ENCODE data around the gene CYP1A2. TPM values are rescaled to one million over a fixed set of nuclear protein-coding genes. Genes with fewer than 3 reads are reported as not detected.

The CYP1A2 gene
- total and polyA plus RNA-seq, 2 of the 13 experiments (the other 11 are each of a cell fraction or from before 2014, with no cell fraction given), result 0.07 TPM; not detected in 1

DNA sequence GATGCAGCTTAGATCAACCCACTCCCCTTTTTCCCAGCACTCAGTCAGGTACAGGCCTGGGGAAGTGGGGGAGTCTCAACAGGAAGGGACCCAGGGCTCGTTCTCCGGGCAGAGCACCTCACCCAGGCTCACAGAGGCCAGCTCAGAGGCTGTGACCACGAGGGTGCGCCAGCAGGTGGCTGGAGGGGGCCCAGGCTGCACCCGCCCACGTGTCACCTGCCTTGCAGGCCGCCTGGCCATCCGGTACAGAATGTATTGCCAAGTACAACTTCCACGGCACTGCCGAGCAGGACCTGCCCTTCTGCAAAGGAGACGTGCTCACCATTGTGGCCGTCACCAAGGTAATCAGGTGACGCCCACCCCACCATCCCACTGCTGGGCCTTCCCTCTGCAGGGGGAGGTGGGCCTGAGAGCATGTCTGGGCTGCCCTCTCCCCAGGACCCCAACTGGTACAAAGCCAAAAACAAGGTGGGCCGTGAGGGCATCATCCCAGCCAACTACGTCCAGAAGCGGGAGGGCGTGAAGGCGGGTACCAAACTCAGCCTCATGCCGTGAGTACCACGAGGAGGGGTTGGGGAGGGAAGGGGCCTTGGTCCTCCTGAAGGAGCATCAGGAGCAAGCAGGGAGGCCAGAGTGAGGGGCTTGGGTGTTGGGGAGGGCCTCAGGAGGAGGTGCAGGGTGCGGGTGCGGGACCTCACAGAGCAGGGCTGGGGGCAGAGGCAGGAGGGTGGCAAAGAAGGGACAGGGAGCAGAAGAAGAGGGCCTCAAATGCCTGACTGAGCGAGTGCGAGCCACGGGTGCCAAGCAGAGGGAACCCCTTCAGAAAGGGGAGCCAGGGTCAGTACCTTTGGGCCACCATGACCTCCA lies 50.0 kb downstream of the CYP1A2 start:
- H3K4me1 ChIP-seq (ENCODE audit: insufficient read depth, low read length), result peaks cover 13% of the 10 kb centered on the region
- no peaks in the 10 kb centered on the region; the same call in 1 of the 2 replicates for H4K20me1 ChIP-seq (ENCODE audit: insufficient read depth, low read length)
- no peak overlapping the region for H3K9ac ChIP-seq (ENCODE audit: insufficient read depth, low read depth, low read length)
- BruUV-seq (replicated peaks), result no TSS peak
- no peak for DNase-seq (ENCODE audit: low spot score)
- CTCF ChIA-PET (ENCODE audit: low intra/inter-chr PET ratio, low total read pairs), result interaction anchor here (2.5 kb wide), 1 partner anchor 28 kb away, joined by 56 read pairs; no protein-coding TSS in a partner anchor
- H3K4me3 ChIP-seq (replicated peaks in 1 of 3; ENCODE audit: insufficient read depth in 1 of 3, low read depth in 2 of 3, low read length in 3 of 3), result no peak overlapping the region
- H2AFZ ChIP-seq (ENCODE audit: low read length), result no peak overlapping the region
- no peak overlapping the region for H3K4me2 ChIP-seq (ENCODE audit: low read depth, low read length)
- no peaks in the 10 kb centered on the region for H3K9me3 ChIP-seq (ENCODE audit: low read length)
- H3K36me3 ChIP-seq (replicated peaks in 1 of 2; ENCODE audit: control insufficient read depth in 1 of 2, insufficient read depth in 2 of 2, low read length in 2 of 2), result peaks cover 20 to 41% of the 10 kb centered on the region in 2 experiments; a peak in 4 of 5 replicates
- 95% methylated on average over 12 of the region's 25 CpGs for whole genome bisulfite sequencing (ENCODE audit: low lambda C conversion rate)
- no peak overlapping the region for H3K27ac ChIP-seq (ENCODE audit: extremely low read length, insufficient read depth, low read length)
- in situ Hi-C loops (cut with HindIII; ENCODE audit: extremely low pct_ligation_motif_present, low pct_unique_long_range_greater_than_20kb), result no loop called here
- POLR2A ChIA-PET, result no interaction called here
- no peak for FAIRE-seq
- H3K79me2 ChIP-seq (ENCODE audit: insufficient read depth, low read length), result no peaks in the 10 kb centered on the region
- H3K27me3 ChIP-seq (ENCODE audit: control insufficient read depth in 1 of 2, insufficient read depth in 2 of 2, low read length in 2 of 2), result no peaks in the 10 kb centered on the region
- intact Hi-C loops (cut with micrococcal nuclease; ENCODE audit: unreplicated experiment), result no loop called here
- no peak for ATAC-seq
- TF ChIP-seq ZFP1 (CRISPR knock-in tag; IDR thresholded peaks at IDR 0.05), result no peak
- TF ChIP-seq ATF7 (IDR thresholded peaks at IDR 0.05), result no peak
- TF ChIP-seq ATF7 (CRISPR knock-in tag; IDR thresholded peaks at IDR 0.05), result no peak
- TF ChIP-seq AGO2 (optimal IDR thresholded peaks at IDR 0.05; ENCODE audit: low read depth, low read length), result peak; percentile 53

DNA sequence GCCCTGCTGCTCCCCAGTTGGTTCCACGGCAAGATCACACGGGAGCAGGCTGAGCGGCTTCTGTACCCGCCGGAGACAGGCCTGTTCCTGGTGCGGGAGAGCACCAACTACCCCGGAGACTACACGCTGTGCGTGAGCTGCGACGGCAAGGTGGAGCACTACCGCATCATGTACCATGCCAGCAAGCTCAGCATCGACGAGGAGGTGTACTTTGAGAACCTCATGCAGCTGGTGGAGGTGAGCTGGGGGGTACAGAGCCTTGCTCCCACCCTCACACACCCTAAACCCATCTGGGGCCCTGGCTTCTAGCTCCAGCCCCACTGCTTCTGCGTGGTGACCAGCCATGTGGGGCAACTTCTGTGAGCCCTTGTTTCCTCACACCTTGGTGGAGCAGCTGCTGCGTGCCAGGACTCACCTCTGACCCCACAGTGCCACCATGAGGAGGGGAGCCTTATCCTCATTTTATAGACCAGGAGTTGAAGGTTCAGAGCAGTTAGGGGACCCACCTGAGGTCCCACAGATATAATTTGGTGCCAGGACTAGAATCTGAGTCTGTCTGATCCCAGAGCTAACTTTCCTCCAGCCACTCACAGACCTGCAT lies 50.7 kb downstream of the CYP1A2 start:
- Histone ChIP-seq H3K9ac (ENCODE audit: insufficient read depth, low read depth, low read length) (no peak overlapping the region), H3K4me1 (ENCODE audit: insufficient read depth, low read length) (peaks cover 13% of the 10 kb centered on the region), H3K27me3 (ENCODE audit: control insufficient read depth in 1 of 2, insufficient read depth in 2 of 2, low read length in 2 of 2) (no peaks in the 10 kb centered on the region), H4K20me1 (ENCODE audit: insufficient read depth, low read length) (no peaks in the 10 kb centered on the region; the same call in 1 of the 2 replicates), H3K9me3 (ENCODE audit: low read length) (no peaks in the 10 kb centered on the region), H2AFZ (ENCODE audit: low read length) (no peak overlapping the region), H3K4me2 (ENCODE audit: low read depth, low read length) (no peak overlapping the region), H3K36me3 (replicated peaks in 1 of 2; ENCODE audit: control insufficient read depth in 1 of 2, insufficient read depth in 2 of 2, low read length in 2 of 2) (peaks cover 20 to 41% of the 10 kb centered on the region in 2 experiments), H3K4me3 (replicated peaks in 1 of 3; ENCODE audit: insufficient read depth in 1 of 3, low read depth in 2 of 3, low read length in 3 of 3) (no peak overlapping the region), H3K79me2 (ENCODE audit: insufficient read depth, low read length) (no peaks in the 10 kb centered on the region), H3K27ac (ENCODE audit: extremely low read length, insufficient read depth, low read length) (no peak overlapping the region)
- DNase-seq (ENCODE audit: low spot score) (no peak), FAIRE-seq (no peak), ATAC-seq (no peak)
- BruUV-seq (replicated peaks), result no TSS peak
- ChIA-PET POLR2A (no interaction called here), CTCF (ENCODE audit: low intra/inter-chr PET ratio, low total read pairs) (interaction anchor here (1.3 to 2.5 kb wide), 2 partner anchors 22 to 28 kb away, joined by 6 to 56 read pairs; no protein-coding TSS in a partner anchor)
- intact Hi-C loops (cut with micrococcal nuclease; ENCODE audit: unreplicated experiment), result no loop called here
- in situ Hi-C loops (cut with HindIII; ENCODE audit: extremely low pct_ligation_motif_present, low pct_unique_long_range_greater_than_20kb), result no loop called here
- WGBS (ENCODE audit: low lambda C conversion rate), result 98% methylated on average over 14 of the region's 16 CpGs
- TF ChIP-seq REPIN1 (CRISPR knock-in tag; IDR thresholded peaks at IDR 0.05; ENCODE audit: borderline replicate concordance, low read depth) (no peak), ONECUT2 (CRISPR knock-in tag; IDR thresholded peaks at IDR 0.05) (no peak), SMAD9 (CRISPR knock-in tag; IDR thresholded peaks at IDR 0.05) (no peak), ZNF496 (CRISPR knock-in tag; IDR thresholded peaks at IDR 0.05; ENCODE audit: insufficient replicate concordance) (no peak), MLLT10 (CRISPR knock-in tag; IDR thresholded peaks at IDR 0.05) (no peak), ZNF781 (CRISPR knock-in tag; IDR thresholded peaks at IDR 0.05; ENCODE audit: borderline replicate concordance, not compliant biosample characterization) (no peak), ZIK1 (CRISPR knock-in tag; IDR thresholded peaks at IDR 0.05; ENCODE audit: borderline replicate concordance, low read depth) (no peak), ZBTB1 (CRISPR knock-in tag; IDR thresholded peaks at IDR 0.05; ENCODE audit: borderline replicate concordance) (no peak), MIXL1 (CRISPR knock-in tag; IDR thresholded peaks at IDR 0.05) (no peak), KLF12 (CRISPR knock-in tag; IDR thresholded peaks at IDR 0.05; ENCODE audit: borderline replicate concordance) (no peak), CBX5 (CRISPR knock-in tag; IDR thresholded peaks at IDR 0.05; ENCODE audit: borderline replicate concordance) (no peak), POLR2G (IDR thresholded peaks at IDR 0.05; ENCODE audit: low read depth, low read length) (no peak), ZNF674 (CRISPR knock-in tag; IDR thresholded peaks at IDR 0.05; ENCODE audit: low read depth) (no peak), ZNF652 (CRISPR knock-in tag; IDR thresholded peaks at IDR 0.05; ENCODE audit: borderline replicate concordance, low read depth) (no peak)
- TF ChIP-seq, protein P1, sequence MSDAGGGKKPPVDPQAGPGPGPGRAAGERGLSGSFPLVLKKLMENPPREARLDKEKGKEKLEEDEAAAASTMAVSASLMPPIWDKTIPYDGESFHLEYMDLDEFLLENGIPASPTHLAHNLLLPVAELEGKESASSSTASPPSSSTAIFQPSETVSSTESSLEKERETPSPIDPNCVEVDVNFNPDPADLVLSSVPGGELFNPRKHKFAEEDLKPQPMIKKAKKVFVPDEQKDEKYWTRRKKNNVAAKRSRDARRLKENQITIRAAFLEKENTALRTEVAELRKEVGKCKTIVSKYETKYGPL (CRISPR knock-in tag; IDR thresholded peaks at IDR 0.05), result no peak
